ENCODE data around the gene DPP6. TPM values are rescaled to one million over a fixed set of nuclear protein-coding genes. Genes with fewer than 3 reads are reported as not detected.

The DPP6 gene
- total and polyA plus RNA-seq, 9 of the 15 experiments (the other 6 are each of a cell fraction or from before 2014, with no cell fraction given): not detected

DNA sequence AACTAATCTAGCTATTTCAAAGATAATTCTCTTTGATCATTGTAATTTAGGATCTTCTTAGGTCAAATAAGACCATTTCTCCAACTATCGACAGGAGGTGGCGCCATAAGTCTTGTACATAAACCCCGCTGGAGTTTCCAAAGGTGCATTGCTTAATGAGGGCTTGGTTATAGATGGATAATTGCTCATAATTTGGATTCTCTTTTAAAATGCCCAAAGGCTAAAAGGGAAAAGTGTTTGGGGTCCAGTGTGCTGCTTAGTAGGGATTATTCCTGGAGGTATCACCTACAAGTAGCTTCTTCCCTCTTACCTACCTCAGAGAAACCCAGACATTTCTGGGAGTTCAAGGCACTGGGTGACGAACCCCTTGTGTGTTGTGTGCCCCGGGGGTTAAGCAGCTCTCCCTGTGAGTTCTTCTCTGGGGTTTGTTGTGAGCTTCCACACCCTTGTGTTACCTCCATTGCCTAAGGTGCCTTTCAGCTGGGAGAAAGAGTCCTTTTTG, 875.5 kb downstream of the DPP6 start (continued):
- TF ChIP-seq, protein P1, sequence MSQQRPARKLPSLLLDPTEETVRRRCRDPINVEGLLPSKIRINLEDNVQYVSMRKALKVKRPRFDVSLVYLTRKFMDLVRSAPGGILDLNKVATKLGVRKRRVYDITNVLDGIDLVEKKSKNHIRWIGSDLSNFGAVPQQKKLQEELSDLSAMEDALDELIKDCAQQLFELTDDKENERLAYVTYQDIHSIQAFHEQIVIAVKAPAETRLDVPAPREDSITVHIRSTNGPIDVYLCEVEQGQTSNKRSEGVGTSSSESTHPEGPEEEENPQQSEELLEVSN (IDR thresholded peaks at IDR 0.05; ENCODE audit: borderline replicate concordance in 1 of 2, extremely low read depth in 1 of 2, insufficient read depth in 1 of 2, insufficient read length in 1 of 2, low read depth in 1 of 2, low read length in 1 of 2, poor library complexity in 1 of 2, severe bottlenecking in 1 of 2): no peak
- TF ChIP-seq MYNN (IDR thresholded peaks at IDR 0.05) (no peak), MYNN (CRISPR knock-in tag; IDR thresholded peaks at IDR 0.05) (no peak), ZBTB17 (CRISPR knock-in tag; IDR thresholded peaks at IDR 0.05) (no peak), CC2D1A (IDR thresholded peaks at IDR 0.05) (peak; percentile 58; the same call in 1 of the 2 replicates), ZBTB8A (IDR thresholded peaks at IDR 0.05; ENCODE audit: partially characterized antibody) (no peak), CCAR2 (IDR thresholded peaks at IDR 0.05; ENCODE audit: low read depth, low read length) (no peak), ZNF79 (CRISPR knock-in tag; IDR thresholded peaks at IDR 0.05; ENCODE audit: low read depth) (no peak), ZNF165 (CRISPR knock-in tag; IDR thresholded peaks at IDR 0.05; ENCODE audit: borderline replicate concordance) (no peak), CBX1 (IDR thresholded peaks at IDR 0.05; ENCODE audit: low read depth) (no peak), SIN3A (IDR thresholded peaks at IDR 0.05; ENCODE audit: borderline replicate concordance in 2 of 2, control insufficient read depth in 1 of 2, low read depth in 2 of 2, low read length in 2 of 2) (no peak), MAZ (CRISPR knock-in tag; conservative IDR thresholded peaks at IDR 0.05 in 1 of 2, IDR thresholded peaks at IDR 0.05 in 1 of 2) (0 out of 4 replicates have a peak, but pooled peaks of 1 of the 2 experiments have one; percentile 24), NELFE (IDR thresholded peaks at IDR 0.05; ENCODE audit: insufficient read depth, insufficient read length) (no peak), ELF1 (tag; IDR thresholded peaks at IDR 0.05) (no peak)
- TF ChIP-seq, protein P2, sequence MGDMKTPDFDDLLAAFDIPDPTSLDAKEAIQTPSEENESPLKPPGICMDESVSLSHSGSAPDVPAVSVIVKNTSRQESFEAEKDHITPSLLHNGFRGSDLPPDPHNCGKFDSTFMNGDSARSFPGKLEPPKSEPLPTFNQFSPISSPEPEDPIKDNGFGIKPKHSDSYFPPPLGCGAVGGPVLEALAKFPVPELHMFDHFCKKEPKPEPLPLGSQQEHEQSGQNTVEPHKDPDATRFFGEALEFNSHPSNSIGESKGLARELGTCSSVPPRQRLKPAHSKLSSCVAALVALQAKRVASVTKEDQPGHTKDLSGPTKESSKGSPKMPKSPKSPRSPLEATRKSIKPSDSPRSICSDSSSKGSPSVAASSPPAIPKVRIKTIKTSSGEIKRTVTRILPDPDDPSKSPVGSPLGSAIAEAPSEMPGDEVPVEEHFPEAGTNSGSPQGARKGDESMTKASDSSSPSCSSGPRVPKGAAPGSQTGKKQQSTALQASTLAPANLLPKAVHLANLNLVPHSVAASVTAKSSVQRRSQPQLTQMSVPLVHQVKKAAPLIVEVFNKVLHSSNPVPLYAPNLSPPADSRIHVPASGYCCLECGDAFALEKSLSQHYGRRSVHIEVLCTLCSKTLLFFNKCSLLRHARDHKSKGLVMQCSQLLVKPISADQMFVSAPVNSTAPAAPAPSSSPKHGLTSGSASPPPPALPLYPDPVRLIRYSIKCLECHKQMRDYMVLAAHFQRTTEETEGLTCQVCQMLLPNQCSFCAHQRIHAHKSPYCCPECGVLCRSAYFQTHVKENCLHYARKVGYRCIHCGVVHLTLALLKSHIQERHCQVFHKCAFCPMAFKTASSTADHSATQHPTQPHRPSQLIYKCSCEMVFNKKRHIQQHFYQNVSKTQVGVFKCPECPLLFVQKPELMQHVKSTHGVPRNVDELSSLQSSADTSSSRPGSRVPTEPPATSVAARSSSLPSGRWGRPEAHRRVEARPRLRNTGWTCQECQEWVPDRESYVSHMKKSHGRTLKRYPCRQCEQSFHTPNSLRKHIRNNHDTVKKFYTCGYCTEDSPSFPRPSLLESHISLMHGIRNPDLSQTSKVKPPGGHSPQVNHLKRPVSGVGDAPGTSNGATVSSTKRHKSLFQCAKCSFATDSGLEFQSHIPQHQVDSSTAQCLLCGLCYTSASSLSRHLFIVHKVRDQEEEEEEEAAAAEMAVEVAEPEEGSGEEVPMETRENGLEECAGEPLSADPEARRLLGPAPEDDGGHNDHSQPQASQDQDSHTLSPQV (IDR thresholded peaks at IDR 0.05): no peak
- TF ChIP-seq, protein P3, sequence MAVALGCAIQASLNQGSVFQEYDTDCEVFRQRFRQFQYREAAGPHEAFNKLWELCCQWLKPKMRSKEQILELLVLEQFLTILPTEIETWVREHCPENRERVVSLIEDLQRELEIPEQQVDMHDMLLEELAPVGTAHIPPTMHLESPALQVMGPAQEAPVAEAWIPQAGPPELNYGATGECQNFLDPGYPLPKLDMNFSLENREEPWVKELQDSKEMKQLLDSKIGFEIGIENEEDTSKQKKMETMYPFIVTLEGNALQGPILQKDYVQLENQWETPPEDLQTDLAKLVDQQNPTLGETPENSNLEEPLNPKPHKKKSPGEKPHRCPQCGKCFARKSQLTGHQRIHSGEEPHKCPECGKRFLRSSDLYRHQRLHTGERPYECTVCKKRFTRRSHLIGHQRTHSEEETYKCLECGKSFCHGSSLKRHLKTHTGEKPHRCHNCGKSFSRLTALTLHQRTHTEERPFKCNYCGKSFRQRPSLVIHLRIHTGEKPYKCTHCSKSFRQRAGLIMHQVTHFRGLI (CRISPR knock-in tag; IDR thresholded peaks at IDR 0.05): no peak
- TF ChIP-seq, protein P4, sequence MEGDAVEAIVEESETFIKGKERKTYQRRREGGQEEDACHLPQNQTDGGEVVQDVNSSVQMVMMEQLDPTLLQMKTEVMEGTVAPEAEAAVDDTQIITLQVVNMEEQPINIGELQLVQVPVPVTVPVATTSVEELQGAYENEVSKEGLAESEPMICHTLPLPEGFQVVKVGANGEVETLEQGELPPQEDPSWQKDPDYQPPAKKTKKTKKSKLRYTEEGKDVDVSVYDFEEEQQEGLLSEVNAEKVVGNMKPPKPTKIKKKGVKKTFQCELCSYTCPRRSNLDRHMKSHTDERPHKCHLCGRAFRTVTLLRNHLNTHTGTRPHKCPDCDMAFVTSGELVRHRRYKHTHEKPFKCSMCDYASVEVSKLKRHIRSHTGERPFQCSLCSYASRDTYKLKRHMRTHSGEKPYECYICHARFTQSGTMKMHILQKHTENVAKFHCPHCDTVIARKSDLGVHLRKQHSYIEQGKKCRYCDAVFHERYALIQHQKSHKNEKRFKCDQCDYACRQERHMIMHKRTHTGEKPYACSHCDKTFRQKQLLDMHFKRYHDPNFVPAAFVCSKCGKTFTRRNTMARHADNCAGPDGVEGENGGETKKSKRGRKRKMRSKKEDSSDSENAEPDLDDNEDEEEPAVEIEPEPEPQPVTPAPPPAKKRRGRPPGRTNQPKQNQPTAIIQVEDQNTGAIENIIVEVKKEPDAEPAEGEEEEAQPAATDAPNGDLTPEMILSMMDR (IDR thresholded peaks at IDR 0.05 in 2 of 3, conservative IDR thresholded peaks at IDR 0.05 in 1 of 3; ENCODE audit: insufficient read depth in 2 of 3, low read depth in 1 of 3, low read length in 3 of 3): peak; percentile 77 to 94 (median 80)
- TF ChIP-seq, protein P5, sequence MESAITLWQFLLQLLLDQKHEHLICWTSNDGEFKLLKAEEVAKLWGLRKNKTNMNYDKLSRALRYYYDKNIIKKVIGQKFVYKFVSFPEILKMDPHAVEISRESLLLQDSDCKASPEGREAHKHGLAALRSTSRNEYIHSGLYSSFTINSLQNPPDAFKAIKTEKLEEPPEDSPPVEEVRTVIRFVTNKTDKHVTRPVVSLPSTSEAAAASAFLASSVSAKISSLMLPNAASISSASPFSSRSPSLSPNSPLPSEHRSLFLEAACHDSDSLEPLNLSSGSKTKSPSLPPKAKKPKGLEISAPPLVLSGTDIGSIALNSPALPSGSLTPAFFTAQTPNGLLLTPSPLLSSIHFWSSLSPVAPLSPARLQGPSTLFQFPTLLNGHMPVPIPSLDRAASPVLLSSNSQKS (CRISPR knock-in tag; IDR thresholded peaks at IDR 0.05): no peak
